Right lobe of liver (tissue), 6 donors: Measurements from ENCODE around the gene OPCML. TPM values are rescaled to one million over a fixed set of nuclear protein-coding genes. Genes with fewer than 3 reads are reported as not detected.

Experiments
- ATAC-seq, 4 donors: fragments of 200-7000 bp; cut with Tn5 transposase; one replicate each; pipeline ENCODE4 v1.9.1; 2020; ENCODE audit warnings: mild to moderate bottlenecking in 4 of 4, moderate library complexity in 4 of 4
- DNase-seq, 3 donors: peaks; one replicate each; pipeline ENCODE4 v3.0.0-alpha.2; 2020
- H3K27ac ChIP-seq, 3 donors: fragments of 200-600 bp; one replicate each; pipeline ENCODE4 v1.8.0; 2022
- H3K27me3 ChIP-seq, 2 donors: fragments of 200-600 bp; one replicate each; pipeline ENCODE4 v1.8.0; 2022
- H3K36me3 ChIP-seq, 4 donors: fragments of 200-600 bp; sonication (generic) in 1 of 4; one replicate each; pipeline versions ENCODE4 v1.5.1 to v1.8.0; 2017 to 2022; ENCODE audit warnings: control low read depth in 1 of 4
- H3K4me1 ChIP-seq, 4 donors: fragments of 200-600 bp; sonication (generic) in 1 of 4; one replicate each; pipeline versions ENCODE4 v1.5.1 to v1.8.0; 2017 to 2022; ENCODE audit warnings: control low read depth in 1 of 4
- H3K4me3 ChIP-seq, 3 donors: fragments of 200-600 bp; one replicate each; pipeline ENCODE4 v1.8.0; 2022
- H3K9me3 ChIP-seq, 4 donors: fragments of 200-600 bp; sonication (generic) in 1 of 4; one replicate each; pipeline versions ENCODE4 v1.5.1 to v1.8.0; 2017 to 2022; ENCODE audit warnings: control low read depth in 1 of 4
- POLR2A ChIP-seq: fragments of 450-650 bp; IDR thresholded peaks from one replicate; pipeline ENCODE4 v1.6.1; 2017; ENCODE audit warnings: antibody characterized with exemption, mild to moderate bottlenecking
- WGBS: methylation state at CpG from one replicate; pipeline ENCODE4 v1.1.6; 2018; ENCODE audit warnings: low coverage, low lambda C conversion rate; ENCODE audit not compliant: insufficient coverage; ENCODE audit errors: missing lambda C conversion rate; 5-methylcytosine and 5-hydroxymethylcytosine counted together
- intact Hi-C, 2 donors: fragments of 100-400 bp; cut with DNase I; formaldehyde crosslinking; loops; one replicate each; pipeline versions ENCODE4 v1.11.2 to v1.14.1; 2022
- total RNA-seq, 6 experiments: library from RNA; depleted of rRNA in 2 of 6; stranded (reverse); fragments of >200 nt in 2 of 6; fragmentation: NEBNext Ultra II Directional in 3 of 6; extraction: Animal tissue kit (Norgen Biotek cat#: 25700) in 3 of 6; gene quantifications; one replicate each; pipeline versions ENCODE4 v1.1.0 to v1.2.4, GENCODE V29; 2016 to 2023
- TF ChIP-seq, protein P1 (sequence below), 4 donors: fragments of 200-600 bp in 3 of 4; fragments of 450-650 bp in 1 of 4; IDR thresholded peaks; one replicate each; pipeline versions ENCODE4 v1.5.1 to v1.8.0; 2016 to 2022; ENCODE audit warnings: antibody characterized with exemption in 4 of 4, mild to moderate bottlenecking in 2 of 4
- donor health status: DM: no; HTN: yes; CAD: no.
- donor health status: DM: no; HTN: no; CAD: no.
- donor health status: DM: no; HTN: no; CAD: no.
- donor health status: DM: no; HTN: yes; CAD: no.
- donor health status: DM: no; HTN: yes; CAD: no.

The OPCML gene
- total RNA-seq, 6 experiments from 2014 or later, result 0.11 TPM; not detected in 5

DNA sequence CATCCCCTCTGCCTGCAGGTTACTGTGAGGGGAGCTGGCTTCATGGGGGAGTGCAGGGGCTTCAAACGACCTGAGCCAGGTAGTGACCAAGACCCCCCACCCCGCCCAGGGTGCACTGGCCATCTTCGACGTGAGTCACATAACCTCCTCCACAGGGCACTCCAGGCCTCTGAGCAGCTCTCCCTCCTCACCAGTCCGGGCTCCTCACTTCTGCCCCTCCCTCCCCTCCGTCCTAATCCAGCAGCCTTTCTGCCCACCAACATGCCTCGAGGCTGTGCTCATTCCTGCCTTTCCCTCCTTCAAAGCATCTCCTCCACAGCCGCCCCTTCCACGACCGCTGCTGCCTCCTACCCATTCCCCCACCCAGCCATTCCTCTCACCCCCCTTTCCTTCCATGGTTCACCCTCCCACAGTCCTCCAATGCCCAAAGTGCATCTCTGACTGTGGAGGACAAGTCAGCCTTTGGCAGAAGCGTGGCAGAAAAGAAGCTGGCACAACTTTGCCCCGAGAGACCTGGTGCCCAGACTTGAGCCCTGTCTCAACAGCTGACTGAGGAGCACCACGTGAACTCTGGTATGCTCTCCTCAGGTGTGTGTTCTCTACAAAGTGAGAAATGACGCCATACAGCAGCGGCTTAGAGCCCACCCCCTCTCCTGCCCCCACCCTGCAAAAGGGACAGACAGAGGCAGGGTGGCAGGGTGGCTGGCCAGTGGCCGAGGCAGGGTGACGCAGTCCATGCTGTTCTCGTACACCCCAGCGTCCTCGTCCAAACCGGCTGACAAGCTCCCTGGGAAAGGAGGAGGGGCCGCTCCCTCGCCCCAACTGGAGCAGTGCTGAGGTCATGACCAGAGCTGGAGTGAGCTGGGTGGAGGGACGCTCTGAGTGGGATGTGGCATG, 30.4 kb downstream of the OPCML start:
- Histone ChIP-seq H3K4me1 (no peaks in the 10 kb centered on the region), H3K9me3 (no peaks in the 10 kb centered on the region), H3K27me3 (no peaks in the 10 kb centered on the region), H3K36me3 (no peaks in the 10 kb centered on the region), H3K27ac (no peak overlapping the region), H3K4me3 (no peak overlapping the region)
- 40% methylated on average over 13 of the region's 24 CpGs for WGBS
- intact Hi-C loops, result no loop called here
- TF ChIP-seq, protein P1, sequence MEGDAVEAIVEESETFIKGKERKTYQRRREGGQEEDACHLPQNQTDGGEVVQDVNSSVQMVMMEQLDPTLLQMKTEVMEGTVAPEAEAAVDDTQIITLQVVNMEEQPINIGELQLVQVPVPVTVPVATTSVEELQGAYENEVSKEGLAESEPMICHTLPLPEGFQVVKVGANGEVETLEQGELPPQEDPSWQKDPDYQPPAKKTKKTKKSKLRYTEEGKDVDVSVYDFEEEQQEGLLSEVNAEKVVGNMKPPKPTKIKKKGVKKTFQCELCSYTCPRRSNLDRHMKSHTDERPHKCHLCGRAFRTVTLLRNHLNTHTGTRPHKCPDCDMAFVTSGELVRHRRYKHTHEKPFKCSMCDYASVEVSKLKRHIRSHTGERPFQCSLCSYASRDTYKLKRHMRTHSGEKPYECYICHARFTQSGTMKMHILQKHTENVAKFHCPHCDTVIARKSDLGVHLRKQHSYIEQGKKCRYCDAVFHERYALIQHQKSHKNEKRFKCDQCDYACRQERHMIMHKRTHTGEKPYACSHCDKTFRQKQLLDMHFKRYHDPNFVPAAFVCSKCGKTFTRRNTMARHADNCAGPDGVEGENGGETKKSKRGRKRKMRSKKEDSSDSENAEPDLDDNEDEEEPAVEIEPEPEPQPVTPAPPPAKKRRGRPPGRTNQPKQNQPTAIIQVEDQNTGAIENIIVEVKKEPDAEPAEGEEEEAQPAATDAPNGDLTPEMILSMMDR (IDR thresholded peaks at IDR 0.05), result no peak
- no peak for TF ChIP-seq POLR2A
- DNase-seq (no peak), ATAC-seq (peak in 2 of 4 donors; percentile 29 to 31)

DNA sequence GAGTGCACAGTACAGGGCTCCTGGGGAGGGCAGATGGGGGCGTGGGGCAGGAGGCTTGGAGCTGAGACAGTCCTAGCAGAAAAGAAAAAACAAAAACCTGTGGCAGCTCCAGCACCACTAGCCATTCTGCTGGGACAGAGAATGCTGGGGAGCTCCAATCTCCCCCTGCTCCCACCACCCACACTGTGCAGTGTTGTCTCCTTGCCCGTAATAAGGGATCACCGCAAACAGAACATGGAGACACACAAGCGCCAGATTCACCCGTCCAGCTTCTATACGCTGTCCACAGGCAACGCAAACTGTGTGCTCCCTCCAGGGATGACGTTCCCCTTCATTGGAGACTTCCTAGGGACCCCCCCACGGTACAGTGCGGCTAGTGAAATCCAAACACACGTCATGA, 31.4 kb downstream of the OPCML start:
- DNase-seq (no peak), ATAC-seq (no peak)
- 15% methylated on average over 3 of the region's 11 CpGs for WGBS
- H3K36me3 ChIP-seq, result no peaks in the 10 kb centered on the region
- no peak for TF ChIP-seq POLR2A
- TF ChIP-seq, protein P1 (IDR thresholded peaks at IDR 0.05), result no peak
- no peak overlapping the region for H3K4me3 ChIP-seq
- H3K27me3 ChIP-seq, result no peaks in the 10 kb centered on the region
- H3K27ac ChIP-seq, result no peak overlapping the region
- no peaks in the 10 kb centered on the region for H3K9me3 ChIP-seq
- no peaks in the 10 kb centered on the region for H3K4me1 ChIP-seq
- intact Hi-C loops, result no loop called here

DNA sequence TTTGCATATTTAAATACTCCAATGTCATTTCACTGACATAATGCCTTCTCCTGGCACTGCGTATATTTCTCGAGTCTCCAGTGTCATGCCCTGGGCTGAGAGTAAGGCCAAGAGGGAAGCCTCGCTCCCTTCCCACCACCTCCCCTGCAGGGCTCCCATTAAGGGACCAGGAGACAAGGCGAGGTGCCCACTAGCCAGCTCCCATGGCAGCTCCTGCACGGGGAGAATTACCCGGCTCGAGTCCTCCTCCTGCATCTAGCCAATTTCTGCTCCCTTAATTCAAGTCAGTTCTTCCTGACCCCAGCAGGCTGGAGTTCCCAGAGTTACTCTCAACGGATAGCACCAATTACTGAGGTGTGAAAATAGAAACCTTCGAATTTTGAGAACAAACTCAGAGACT, 31.9 kb downstream of the OPCML start:
- 62% methylated on average over 8 of the region's 9 CpGs for WGBS
- H3K27ac ChIP-seq, result no peak overlapping the region
- no peaks in the 10 kb centered on the region for H3K27me3 ChIP-seq
- no peaks in the 10 kb centered on the region for H3K9me3 ChIP-seq
- DNase-seq (no peak), ATAC-seq (no peak)
- no peaks in the 10 kb centered on the region for H3K4me1 ChIP-seq
- intact Hi-C loops, result no loop called here
- no peak overlapping the region for H3K4me3 ChIP-seq
- TF ChIP-seq POLR2A, result no peak
- TF ChIP-seq, protein P1 (IDR thresholded peaks at IDR 0.05), result no peak
- no peaks in the 10 kb centered on the region for H3K36me3 ChIP-seq

DNA sequence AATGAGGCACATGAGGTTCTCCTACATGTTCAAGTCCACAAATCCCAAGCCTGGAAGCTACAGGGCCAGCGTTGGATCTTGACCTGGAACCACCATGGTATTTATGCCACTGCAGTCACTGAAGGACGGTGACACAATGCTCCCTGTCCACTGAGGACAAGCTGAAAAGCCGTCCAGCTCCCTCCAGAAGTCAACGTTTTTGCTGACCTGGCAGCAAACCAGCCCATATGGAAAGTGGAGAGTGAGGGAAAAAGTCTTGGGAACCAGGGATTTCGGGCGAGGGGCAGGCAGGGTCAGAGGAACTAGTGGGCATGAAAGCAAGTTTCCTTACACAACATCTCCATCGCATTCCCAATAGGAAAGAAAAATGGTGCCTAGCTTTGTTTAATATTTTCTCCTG, 33.3 kb downstream of the OPCML start:
- no peak overlapping the region for H3K27ac ChIP-seq
- H3K27me3 ChIP-seq, result no peaks in the 10 kb centered on the region
- ATAC-seq (no peak), DNase-seq (no peak)
- no peaks in the 10 kb centered on the region for H3K4me1 ChIP-seq
- 0% methylated on average over 1 of the region's 7 CpGs for WGBS
- no peaks in the 10 kb centered on the region for H3K9me3 ChIP-seq
- H3K36me3 ChIP-seq, result no peaks in the 10 kb centered on the region
- intact Hi-C loops, result no loop called here
- TF ChIP-seq, protein P1 (IDR thresholded peaks at IDR 0.05), result no peak
- TF ChIP-seq POLR2A, result no peak
- no peak overlapping the region for H3K4me3 ChIP-seq
